ENCODE data around the gene KCNG1.
"Not testable (repeated sequence)": the region's sequence is repeated elsewhere in the genome, so short reads cannot be mapped to it uniquely, and the experiment has no call there.

Gene KCNG1

GRCh38 chr20:51046021-51046985, 23.4 kb upstream of the KCNG1 start:
- no peak for TF ChIP-seq CTCF (conservative IDR thresholded peaks at IDR 0.05; ENCODE audit: low read depth, low read length)
- DNase-seq (ENCODE audit: low read depth), result no peak

GRCh38 chr20:51045492-51045891, 22.6 kb upstream of the KCNG1 start:
- not testable (repeated sequence) for DNase-seq (ENCODE audit: low read depth); H3K4me3 ChIP-seq (ENCODE audit: low read depth, low read length)

More at GRCh38 chr20:51046021-51046985, 23.4 kb upstream of the KCNG1 start:
- no peak overlapping the region for H3K4me3 ChIP-seq (ENCODE audit: low read depth, low read length)

- no peak for DNase-seq (ENCODE audit: low read depth)
- no peak for TF ChIP-seq CTCF (conservative IDR thresholded peaks at IDR 0.05; ENCODE audit: low read depth, low read length)
- H3K4me3 ChIP-seq (ENCODE audit: low read depth, low read length), result no peak overlapping the region
Measured at GRCh38 chr20:51044796-51045195, 21.9 kb upstream of the KCNG1 start.

GRCh38 chr20:51043811-51044210, 20.9 kb upstream of the KCNG1 start:
- no peak for TF ChIP-seq CTCF (conservative IDR thresholded peaks at IDR 0.05; ENCODE audit: low read depth, low read length)
- H3K4me3 ChIP-seq (ENCODE audit: low read depth, low read length), result no peak overlapping the region
- DNase-seq (ENCODE audit: low read depth), result peak; percentile 46

- TF ChIP-seq CTCF (conservative IDR thresholded peaks at IDR 0.05; ENCODE audit: low read depth, low read length), result peak; percentile 36
- H3K4me3 ChIP-seq (ENCODE audit: low read depth, low read length), result no peak overlapping the region
- no peak for DNase-seq (ENCODE audit: low read depth)
Measured at GRCh38 chr20:51042657-51043247, 19.8 kb upstream of the KCNG1 start.

GRCh38 chr20:51042064-51042463, 19.2 kb upstream of the KCNG1 start:
- no peak for DNase-seq (ENCODE audit: low read depth)
- no peak for TF ChIP-seq CTCF (conservative IDR thresholded peaks at IDR 0.05; ENCODE audit: low read depth, low read length)
- H3K4me3 ChIP-seq (ENCODE audit: low read depth, low read length), result no peak overlapping the region

- DNase-seq (ENCODE audit: low read depth), result no peak
- no peak overlapping the region for H3K4me3 ChIP-seq (ENCODE audit: low read depth, low read length)
- no peak for TF ChIP-seq CTCF (conservative IDR thresholded peaks at IDR 0.05; ENCODE audit: low read depth, low read length)
Measured at GRCh38 chr20:51037532-51038115, 14.7 kb upstream of the KCNG1 start.
